Amygdala (tissue), 56 donors: ENCODE results near the gene DNM3.

ENCODE experiments used
- DNase-seq, 56 donors: peaks; one replicate each; lab custom pipeline; 2025; lab: John Stamatoyannopoulos, UW

The DNM3 gene

GRCh38 chr1:172148707-172149106, 307.4 kb downstream of the DNM3 start:
- DNase-seq = no peak

- DNase-seq = no peak
These were observed 308.0 kb downstream of the DNM3 start for GRCh38 chr1:172149346-172149745.

GRCh38 chr1:172154551-172154950, 313.3 kb downstream of the DNM3 start:
- no peak for DNase-seq

GRCh38 chr1:172155766-172156165, 314.5 kb downstream of the DNM3 start:
- no peak for DNase-seq

- no peak for DNase-seq
These were observed 320.9 kb downstream of the DNM3 start for GRCh38 chr1:172162236-172162635.

- no peak for DNase-seq
These were observed 322.4 kb downstream of the DNM3 start for GRCh38 chr1:172163498-172164215.

GRCh38 chr1:172165403-172165802, 324.1 kb downstream of the DNM3 start:
- no peak for DNase-seq

- peak in 17 of 56 donors; percentile 2 to 65 (median 30) for DNase-seq
These were observed 326.7 kb downstream of the DNM3 start for GRCh38 chr1:172167796-172168596.

GRCh38 chr1:172168597-172168872, 327.2 kb downstream of the DNM3 start:
- peak in 1 of 56 donors; percentile 5 for DNase-seq

GRCh38 chr1:172169836-172170235, 328.5 kb downstream of the DNM3 start:
- DNase-seq = no peak

- DNase-seq = no peak
These were observed 331.1 kb downstream of the DNM3 start for GRCh38 chr1:172172352-172172831.

GRCh38 chr1:172176206-172176605, 334.9 kb downstream of the DNM3 start:
- no peak for DNase-seq

- DNase-seq = no peak
These were observed 336.6 kb downstream of the DNM3 start for GRCh38 chr1:172177849-172178248.

GRCh38 chr1:172178886-172179285, 337.6 kb downstream of the DNM3 start:
- no peak for DNase-seq

- no peak for DNase-seq
These were observed 338.6 kb downstream of the DNM3 start for GRCh38 chr1:172179918-172180317.

GRCh38 chr1:172180501-172181285, 339.4 kb downstream of the DNM3 start:
- DNase-seq = peak in 11 of 56 donors; percentile 1 to 39 (median 9)

- DNase-seq = no peak
These were observed 343.4 kb downstream of the DNM3 start for GRCh38 chr1:172184506-172185191.

- no peak for DNase-seq
These were observed 343.9 kb downstream of the DNM3 start for GRCh38 chr1:172185211-172185610.

GRCh38 chr1:172185996-172186395, 344.7 kb downstream of the DNM3 start:
- no peak for DNase-seq

GRCh38 chr1:172201572-172201971, 360.3 kb downstream of the DNM3 start:
- no peak for DNase-seq
